ENCODE results near the gene KLRC3.
"Not testable (repeated sequence)": the region's sequence is repeated elsewhere in the genome, so short reads cannot be mapped to it uniquely, and the experiment has no call there.

The KLRC3 gene

GRCh38 chr12:10368206-10369171, 51.9 kb downstream of the KLRC3 start:
- no peak for DNase-seq

- not testable (repeated sequence) for DNase-seq
Measured at GRCh38 chr12:10367714-10368113, 52.7 kb downstream of the KLRC3 start.

GRCh38 chr12:10366875-10367274, 53.5 kb downstream of the KLRC3 start:
- DNase-seq = peak; percentile 36 to 55

- no peak for DNase-seq
Measured at GRCh38 chr12:10365696-10366405, 54.5 kb downstream of the KLRC3 start.

- DNase-seq = peak; percentile 42 to 44
Measured at GRCh38 chr12:10364815-10365622, 55.4 kb downstream of the KLRC3 start.

- peak in 1 of 2 experiments; percentile 1 for DNase-seq
Measured at GRCh38 chr12:10363914-10364814, 56.2 kb downstream of the KLRC3 start.

- DNase-seq = no peak
Measured at GRCh38 chr12:10363658-10363913, 56.8 kb downstream of the KLRC3 start.

GRCh38 chr12:10362828-10363657, 57.4 kb downstream of the KLRC3 start:
- no peak for DNase-seq

GRCh38 chr12:10362325-10362724, 58.1 kb downstream of the KLRC3 start:
- DNase-seq = no peak

All from Kasumi-1 (cell line).